Testis (tissue), 2 donors: ENCODE measurements around the gene GUCA1A.

Source experiments
- CTCF ChIP-seq, 3 experiments: fragments of 450-650 bp in 2 of 3; fragments of 200-600 bp in 1 of 3; sonication (generic) in 1 of 3; IDR thresholded peaks; one replicate each; pipeline ENCODE4 v1.5.1; 2016 to 2019; ENCODE audit warnings: antibody characterized with exemption in 3 of 3, mild to moderate bottlenecking in 2 of 3, moderate library complexity in 1 of 3
- POLR2A ChIP-seq: fragments of 450-650 bp; IDR thresholded peaks from one replicate; pipeline ENCODE4 v1.6.1; 2017; ENCODE audit warnings: antibody characterized with exemption, mild to moderate bottlenecking, moderate library complexity

DNA sequence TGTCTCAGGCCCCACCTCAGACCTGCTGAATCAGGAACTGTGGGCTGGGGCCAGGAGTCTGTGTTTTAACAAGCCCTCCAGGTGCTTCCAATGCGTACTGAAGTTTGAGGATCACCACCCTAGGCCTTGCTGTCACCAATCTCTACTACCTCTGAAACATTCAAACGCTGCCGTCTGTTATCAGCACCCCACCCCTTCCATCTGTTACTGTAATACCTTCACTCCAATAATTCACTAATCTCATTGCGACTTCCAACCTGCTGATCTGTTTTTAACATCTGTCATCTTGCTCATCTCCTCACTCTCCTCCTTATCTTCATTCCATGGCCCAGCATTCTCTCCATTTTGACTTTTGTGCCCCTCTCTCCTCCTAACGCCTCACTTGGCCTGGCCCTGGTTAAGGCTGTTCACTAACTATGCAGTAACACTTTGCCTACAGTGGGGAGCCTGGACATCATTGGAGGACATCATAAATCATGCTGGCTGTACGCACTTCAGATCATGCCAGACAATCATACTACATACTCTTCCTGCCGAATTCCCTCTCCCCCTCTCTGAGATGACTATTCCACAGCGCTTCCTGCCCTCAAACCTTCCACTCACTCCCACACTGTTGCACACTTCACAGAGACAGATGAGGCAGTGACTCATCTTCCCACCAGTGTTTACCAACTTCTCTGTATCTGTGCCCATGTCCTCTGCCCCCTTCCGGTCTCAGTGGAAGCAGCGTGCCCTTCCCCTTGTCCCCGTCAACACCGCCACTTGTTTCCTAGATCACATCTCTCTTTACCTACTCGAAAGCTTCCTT is 24.6 kb downstream of the GUCA1A start:
- no peak for TF ChIP-seq POLR2A
- no peak for TF ChIP-seq CTCF (IDR thresholded peaks at IDR 0.05)
